SU-DHL-6 (cell line): ENCODE measurements around the gene ELMO1.

Source experiments
- H2AFZ ChIP-seq: fragments of 200-600 bp; sonication (generic); 2 replicates; pipeline ENCODE4 v1.6.1; 2014; ENCODE audit warnings: low read depth, mild to moderate bottlenecking, moderate library complexity, mixed read lengths, antibody characterized with exemption, low read length; ENCODE audit not compliant: severe bottlenecking
- H3F3A ChIP-seq: fragments of 200-600 bp; shearing (Covaris generic); 2 replicates; pipeline ENCODE4 v1.6.0; 2016; ENCODE audit warnings: antibody characterized with exemption, mild to moderate bottlenecking; ENCODE audit not compliant: insufficient read depth
- H3K27ac ChIP-seq: fragments of 200-600 bp; sonication (generic); 2 replicates; pipeline ENCODE4 v1.5.1; 2016; ENCODE audit warnings: low read depth, mild to moderate bottlenecking, low read length, moderate library complexity, mixed read lengths
- H3K27me3 ChIP-seq: fragments of 200-600 bp; sonication (generic), shearing (Covaris generic); 2 replicates; pipeline ENCODE4 v1.6.0; 2014; ENCODE audit warnings: mild to moderate bottlenecking, low read length
- H3K36me3 ChIP-seq: fragments of 200-600 bp; sonication (generic); 2 replicates; pipeline ENCODE4 v1.6.1; 2014; ENCODE audit warnings: mild to moderate bottlenecking, low read length, mixed read lengths
- H3K4me2 ChIP-seq: fragments of 300-600, 200-600 bp; shearing (Covaris generic), sonication (generic); 2 replicates; pipeline ENCODE4 v1.6.0; 2014; ENCODE audit warnings: low read length, low read depth, mild to moderate bottlenecking; ENCODE audit not compliant: poor library complexity, severe bottlenecking
- H3K4me3 ChIP-seq: fragments of 200-600 bp; sonication (generic); 2 replicates; pipeline ENCODE4 v1.5.1; 2014; ENCODE audit warnings: antibody characterized with exemption, low read length, mild to moderate bottlenecking, mixed read lengths; ENCODE audit not compliant: insufficient read depth, poor library complexity, severe bottlenecking
- H3K79me2 ChIP-seq: fragments of 200-600 bp; sonication (generic); 2 replicates; pipeline ENCODE4 v1.6.1; 2014; ENCODE audit warnings: mild to moderate bottlenecking, low read length, moderate library complexity; ENCODE audit not compliant: insufficient read depth
- H3K9ac ChIP-seq: fragments of 200-600 bp; sonication (generic); 2 replicates; pipeline ENCODE4 v1.7.0; 2014; ENCODE audit warnings: mild to moderate bottlenecking, low read length
- H3K9me2 ChIP-seq: fragments of 200-600 bp; sonication (generic); replicated peaks from 2 replicates; pipeline ENCODE4 v1.6.1; 2014; ENCODE audit warnings: low read length; ENCODE audit not compliant: insufficient read depth
- H3K9me3 ChIP-seq: fragments of 200-600 bp; sonication (generic); 2 replicates; pipeline ENCODE4 v1.6.1; 2014; ENCODE audit warnings: low read length, mixed read lengths; ENCODE audit not compliant: insufficient read depth
- H4K20me1 ChIP-seq: fragments of 200-600 bp; sonication (generic); 2 replicates; pipeline ENCODE4 v1.6.1; 2014; ENCODE audit warnings: low read depth, mild to moderate bottlenecking, antibody characterized with exemption, low read length, moderate library complexity, mixed read lengths
- EZH2phosphoT487 ChIP-seq: fragments of 200-600 bp; sonication (generic), shearing (Covaris generic); conservative IDR thresholded peaks from 2 replicates; pipeline ENCODE4 v1.6.1; 2018; ENCODE audit warnings: mild to moderate bottlenecking, antibody characterized with exemption, low read length, moderate library complexity, mixed read lengths
- TF ChIP-seq, protein P1 (sequence below): fragments of 200-600 bp; sonication (generic); IDR thresholded peaks from one replicate; pipeline ENCODE4 v1.5.1; 2017; ENCODE audit warnings: antibody characterized with exemption, mild to moderate bottlenecking, low read length, moderate library complexity; ENCODE audit not compliant: insufficient read depth, poor library complexity, severe bottlenecking

The ELMO1 gene

DNA sequence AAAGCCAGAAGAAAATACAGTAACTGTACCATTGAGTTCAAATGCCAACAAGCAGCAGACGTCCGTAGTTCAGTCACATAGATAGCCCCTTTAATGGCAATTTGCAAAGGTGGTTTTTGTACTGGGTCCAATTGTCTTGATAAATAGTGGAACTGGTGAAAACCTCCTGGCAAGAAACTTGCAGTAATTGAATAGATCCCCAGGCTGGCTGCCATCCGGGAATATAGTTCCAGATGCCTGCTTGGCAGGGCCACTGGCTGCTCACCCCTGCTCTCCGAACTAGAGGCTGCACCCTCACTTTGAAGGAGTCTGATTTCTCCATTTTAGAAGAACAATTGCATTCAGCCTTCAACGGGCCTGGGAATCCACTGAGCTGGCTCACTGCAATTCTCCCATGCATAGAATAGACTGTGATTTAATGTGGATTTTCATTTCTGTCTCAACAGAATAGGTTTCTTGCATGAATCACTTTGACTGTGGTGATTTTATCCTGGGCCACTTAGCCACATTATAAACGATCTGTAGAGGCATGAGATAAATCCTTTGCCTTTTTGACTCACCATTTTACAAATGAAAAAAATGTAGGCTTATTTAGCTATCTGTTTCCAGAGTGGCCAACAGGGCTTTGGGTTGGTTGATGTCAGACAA lies 35.9 kb upstream of the ELMO1 start:
- no peaks in the 10 kb centered on the region for H4K20me1 ChIP-seq
- no peak overlapping the region for H3K27ac ChIP-seq
- no peak overlapping the region for H3K9ac ChIP-seq
- H3K9me2 ChIP-seq, result no peaks in the 10 kb centered on the region
- H3F3A ChIP-seq, result no peaks in the 10 kb centered on the region
- H3K4me2 ChIP-seq, result no peak overlapping the region
- no peaks in the 10 kb centered on the region for H3K27me3 ChIP-seq
- H2AFZ ChIP-seq, result no peak overlapping the region
- H3K4me3 ChIP-seq, result no peak overlapping the region
- H3K36me3 ChIP-seq, result no peaks in the 10 kb centered on the region
- no peak for TF ChIP-seq EZH2phosphoT487
- TF ChIP-seq, protein P1, sequence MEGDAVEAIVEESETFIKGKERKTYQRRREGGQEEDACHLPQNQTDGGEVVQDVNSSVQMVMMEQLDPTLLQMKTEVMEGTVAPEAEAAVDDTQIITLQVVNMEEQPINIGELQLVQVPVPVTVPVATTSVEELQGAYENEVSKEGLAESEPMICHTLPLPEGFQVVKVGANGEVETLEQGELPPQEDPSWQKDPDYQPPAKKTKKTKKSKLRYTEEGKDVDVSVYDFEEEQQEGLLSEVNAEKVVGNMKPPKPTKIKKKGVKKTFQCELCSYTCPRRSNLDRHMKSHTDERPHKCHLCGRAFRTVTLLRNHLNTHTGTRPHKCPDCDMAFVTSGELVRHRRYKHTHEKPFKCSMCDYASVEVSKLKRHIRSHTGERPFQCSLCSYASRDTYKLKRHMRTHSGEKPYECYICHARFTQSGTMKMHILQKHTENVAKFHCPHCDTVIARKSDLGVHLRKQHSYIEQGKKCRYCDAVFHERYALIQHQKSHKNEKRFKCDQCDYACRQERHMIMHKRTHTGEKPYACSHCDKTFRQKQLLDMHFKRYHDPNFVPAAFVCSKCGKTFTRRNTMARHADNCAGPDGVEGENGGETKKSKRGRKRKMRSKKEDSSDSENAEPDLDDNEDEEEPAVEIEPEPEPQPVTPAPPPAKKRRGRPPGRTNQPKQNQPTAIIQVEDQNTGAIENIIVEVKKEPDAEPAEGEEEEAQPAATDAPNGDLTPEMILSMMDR, result no peak
- no peaks in the 10 kb centered on the region for H3K79me2 ChIP-seq
- peaks cover 9% of the 10 kb centered on the region; the same call in 1 of the 2 replicates for H3K9me3 ChIP-seq

GRCh38 chr7:37483627-37484026 lies 35.0 kb upstream of the ELMO1 start:
- TF ChIP-seq EZH2phosphoT487, result no peak
- TF ChIP-seq, protein P1, result no peak
- no peak overlapping the region for H2AFZ ChIP-seq
- no peaks in the 10 kb centered on the region for H4K20me1 ChIP-seq
- no peak overlapping the region for H3K27ac ChIP-seq
- no peaks in the 10 kb centered on the region for H3K79me2 ChIP-seq
- H3K9me2 ChIP-seq, result no peaks in the 10 kb centered on the region
- no peaks in the 10 kb centered on the region for H3K27me3 ChIP-seq
- H3K4me3 ChIP-seq, result no peak overlapping the region
- peaks cover 8% of the 10 kb centered on the region; the same call in 1 of the 2 replicates for H3K9me3 ChIP-seq
- H3K4me2 ChIP-seq, result no peak overlapping the region
- H3K36me3 ChIP-seq, result no peaks in the 10 kb centered on the region
- H3F3A ChIP-seq, result no peaks in the 10 kb centered on the region
- no peak overlapping the region for H3K9ac ChIP-seq

GRCh38 chr7:37482953-37483352 lies 34.3 kb upstream of the ELMO1 start:
- H3K4me2 ChIP-seq, result no peak overlapping the region
- no peaks in the 10 kb centered on the region for H3K36me3 ChIP-seq
- no peak overlapping the region for H3K4me3 ChIP-seq
- H3K9me2 ChIP-seq, result no peaks in the 10 kb centered on the region
- H3K27ac ChIP-seq, result no peak overlapping the region
- H4K20me1 ChIP-seq, result no peaks in the 10 kb centered on the region
- no peaks in the 10 kb centered on the region for H3K27me3 ChIP-seq
- no peak overlapping the region for H2AFZ ChIP-seq
- no peak for TF ChIP-seq EZH2phosphoT487
- TF ChIP-seq, protein P1, result no peak
- no peak overlapping the region for H3K9ac ChIP-seq
- no peaks in the 10 kb centered on the region for H3K79me2 ChIP-seq
- peaks cover under 1% of the 10 kb centered on the region; the same call in 1 of the 2 replicates for H3K9me3 ChIP-seq
- no peaks in the 10 kb centered on the region for H3F3A ChIP-seq
